Hepatocyte (in vitro differentiated cells): ENCODE results near the gene LRRC37B.

Source experiments
- CTCF ChIP-seq: fragments of 200-600 bp; sonication (generic); IDR thresholded peaks from 2 replicates; pipeline ENCODE4 v1.5.1; 2016; ENCODE audit warnings: antibody characterized with exemption, mild to moderate bottlenecking; ENCODE audit not compliant: poor library complexity
- EZH2 ChIP-seq: fragments of 200-600 bp; sonication (generic); IDR thresholded peaks from 2 replicates; pipeline ENCODE4 v1.6.1; 2016; ENCODE audit warnings: antibody characterized with exemption, mild to moderate bottlenecking, borderline replicate concordance
- EZH2phosphoT487 ChIP-seq: fragments of 200-600 bp; sonication (generic); IDR thresholded peaks from one replicate; pipeline ENCODE4 v1.6.1; 2018; ENCODE audit warnings: antibody characterized with exemption, mild to moderate bottlenecking, low read depth, moderate library complexity; ENCODE audit not compliant: unreplicated experiment, severe bottlenecking

GRCh38 chr17:32020943-32021614 lies 13.9 kb downstream of the LRRC37B start:
- TF ChIP-seq CTCF (no peak), EZH2 (no peak), EZH2phosphoT487 (no peak)
